ENCODE data around the gene CTNNBL1.
"Not testable (repeated sequence)": the region's sequence is repeated elsewhere in the genome, so short reads cannot be mapped to it uniquely, and the experiment has no call there.

Gene CTNNBL1

GRCh38 chr20:37711994-37712964 lies 18.4 kb downstream of the CTNNBL1 start:
- DNase-seq = peak in 1 of 2 donors; percentile 16

- no peak for DNase-seq
Measured at GRCh38 chr20:37713396-37713795, 19.6 kb downstream of the CTNNBL1 start.

GRCh38 chr20:37714978-37715672 lies 21.3 kb downstream of the CTNNBL1 start:
- DNase-seq = no peak

- no peak for DNase-seq
Measured at GRCh38 chr20:37721751-37722150, 27.9 kb downstream of the CTNNBL1 start.

- DNase-seq = not testable (repeated sequence)
Measured at GRCh38 chr20:37722312-37722711, 28.5 kb downstream of the CTNNBL1 start.

GRCh38 chr20:37723668-37724067 lies 29.8 kb downstream of the CTNNBL1 start:
- no peak for DNase-seq

GRCh38 chr20:37725165-37725564 lies 31.3 kb downstream of the CTNNBL1 start:
- no peak for DNase-seq

- DNase-seq = no peak
Measured at GRCh38 chr20:37725855-37726254, 32.0 kb downstream of the CTNNBL1 start.

GRCh38 chr20:37726321-37726720 lies 32.5 kb downstream of the CTNNBL1 start:
- DNase-seq = no peak

- no peak for DNase-seq
Measured at GRCh38 chr20:37726971-37727956, 33.4 kb downstream of the CTNNBL1 start.

- peak in 1 of 2 donors; percentile 20 for DNase-seq
Measured at GRCh38 chr20:37727957-37728634, 34.3 kb downstream of the CTNNBL1 start.

- DNase-seq = no peak
Measured at GRCh38 chr20:37728635-37728983, 34.8 kb downstream of the CTNNBL1 start.

- no peak for DNase-seq
Measured at GRCh38 chr20:37729452-37729851, 35.6 kb downstream of the CTNNBL1 start.

- no peak for DNase-seq
Measured at GRCh38 chr20:37729909-37730308, 36.1 kb downstream of the CTNNBL1 start.

- DNase-seq = no peak
Measured at GRCh38 chr20:37733416-37733815, 39.6 kb downstream of the CTNNBL1 start.

- DNase-seq = peak in 1 of 2 donors; percentile 34
Measured at GRCh38 chr20:37734228-37734985, 40.6 kb downstream of the CTNNBL1 start.

GRCh38 chr20:37735541-37735940 lies 41.7 kb downstream of the CTNNBL1 start:
- no peak for DNase-seq

- no peak for DNase-seq
Measured at GRCh38 chr20:37736132-37736531, 42.3 kb downstream of the CTNNBL1 start.

GRCh38 chr20:37737826-37738420 lies 44.1 kb downstream of the CTNNBL1 start:
- DNase-seq = no peak

- DNase-seq = no peak
Measured at GRCh38 chr20:37741055-37741454, 47.2 kb downstream of the CTNNBL1 start.

- no peak for DNase-seq
Measured at GRCh38 chr20:37741570-37741969, 47.7 kb downstream of the CTNNBL1 start.

Data from hippocampal formation (tissue), 2 donors.